Measurements from ENCODE around the gene TRMT6. TPM values are rescaled to one million over a fixed set of nuclear protein-coding genes. Genes with fewer than 3 reads are reported as not detected.
A peak's percentile ranks its signal among the peaks of the same experiment; 100 is the strongest.

TRMT6 gene
- polyA plus RNA-seq, 1 of the 3 experiments (the other 2 are of a cell fraction): 16.1 TPM

- Histone ChIP-seq H3K4me2 (no peak overlapping the region), H4K20me1 (ENCODE audit: insufficient read depth) (no peaks in the 10 kb centered on the region), H3K9me3 (no peaks in the 10 kb centered on the region), H3K4me3 (ENCODE audit: low read depth in 2 of 2, low read length in 1 of 2) (no peak overlapping the region), H3K79me2 (ENCODE audit: insufficient read depth) (no peaks in the 10 kb centered on the region), H3K9me2 (no peaks in the 10 kb centered on the region), H2AFZ (ENCODE audit: low read depth) (no peak overlapping the region), H3K27me3 (ENCODE audit: insufficient read depth) (peaks cover 8% of the 10 kb centered on the region; the same call in 1 of the 2 replicates), H3K27ac (ENCODE audit: low read depth in 2 of 2, low read length in 1 of 2) (no peak overlapping the region), H3K9ac (no peak overlapping the region), H3K4me1 (ENCODE audit: control insufficient read depth in 1 of 2, insufficient read depth in 2 of 2, low read depth in 1 of 2, low read length in 1 of 2) (peaks cover 0 to 9% of the 10 kb centered on the region in 2 experiments; a peak in 1 of 4 replicates), H3F3A (replicated peaks; ENCODE audit: insufficient read depth) (no peaks in the 10 kb centered on the region), H3K36me3 (replicated peaks in 1 of 2; ENCODE audit: control insufficient read depth in 1 of 2, insufficient read depth in 2 of 2, low read length in 1 of 2) (peaks cover 3 to 15% of the 10 kb centered on the region in 2 experiments)
- CTCF ChIA-PET: interaction anchor here (0.5 to 1.8 kb wide), 11 partner anchors 9 to 405 kb away, joined by 3 to 10 read pairs (median 4); no protein-coding TSS in a partner anchor
- POLR2A ChIA-PET: no interaction called here
- peak; percentile 48 for DNase-seq
- WGBS (ENCODE audit: low lambda C conversion rate): 76% methylated on average over 7 of the region's 7 CpGs
- TF ChIP-seq USF2 (IDR thresholded peaks at IDR 0.05; ENCODE audit: borderline replicate concordance, low read depth, low read length): no peak
- no peak for TF ChIP-seq FOSL2 (IDR thresholded peaks at IDR 0.05; ENCODE audit: borderline replicate concordance, low read depth)
- peak; percentile 48 for TF ChIP-seq CTCF (IDR thresholded peaks at IDR 0.05)
- TF ChIP-seq SMC3 (IDR thresholded peaks at IDR 0.05; ENCODE audit: low read depth, low read length): peak; percentile 57
- TF ChIP-seq RAD21 (IDR thresholded peaks at IDR 0.05; ENCODE audit: low read length): peak; percentile 74
Observed at GRCh38 chr20:5933802-5934436, 16.4 kb downstream of the TRMT6 start.

GRCh38 chr20:5932796-5933195 is 17.5 kb downstream of the TRMT6 start:
- Histone ChIP-seq H3K4me3 (ENCODE audit: low read depth in 2 of 2, low read length in 1 of 2) (no peak overlapping the region), H3K79me2 (ENCODE audit: insufficient read depth) (no peaks in the 10 kb centered on the region), H3K9me3 (no peaks in the 10 kb centered on the region), H3K4me1 (ENCODE audit: control insufficient read depth in 1 of 2, insufficient read depth in 2 of 2, low read depth in 1 of 2, low read length in 1 of 2) (peaks cover 0 to 9% of the 10 kb centered on the region in 2 experiments; a peak in 1 of 4 replicates), H3K9ac (no peak overlapping the region), H3K36me3 (replicated peaks in 1 of 2; ENCODE audit: control insufficient read depth in 1 of 2, insufficient read depth in 2 of 2, low read length in 1 of 2) (peaks cover 2 to 6% of the 10 kb centered on the region in 2 experiments), H3K27me3 (ENCODE audit: insufficient read depth) (peaks cover 8% of the 10 kb centered on the region; the same call in 1 of the 2 replicates), H3K27ac (ENCODE audit: low read depth in 2 of 2, low read length in 1 of 2) (no peak overlapping the region), H4K20me1 (ENCODE audit: insufficient read depth) (no peaks in the 10 kb centered on the region), H3F3A (replicated peaks; ENCODE audit: insufficient read depth) (no peaks in the 10 kb centered on the region), H3K9me2 (no peaks in the 10 kb centered on the region), H3K4me2 (no peak overlapping the region), H2AFZ (ENCODE audit: low read depth) (no peak overlapping the region)
- ChIA-PET POLR2A (no interaction called here), CTCF (interaction anchor here (0.8 to 1.8 kb wide), 5 partner anchors 145 to 404 kb away, joined by 3 to 10 read pairs (median 5); no protein-coding TSS in a partner anchor)
- no peak for DNase-seq
- TF ChIP-seq RCOR1 (IDR thresholded peaks at IDR 0.05; ENCODE audit: low read length) (no peak), IRF3 (IDR thresholded peaks at IDR 0.05; ENCODE audit: low read depth, low read length) (no peak)
- 79% methylated on average over 3 of the region's 3 CpGs for WGBS (ENCODE audit: low lambda C conversion rate)
